NCI-H526 treated with DMSO at 0.1 percent for 48 hours (cell line): ENCODE results near the gene SH3YL1.

Experiments used
- DNase-seq: peaks from one replicate; lab custom pipeline; 2025; lab: John Stamatoyannopoulos, UW

SH3YL1 gene, protein sequence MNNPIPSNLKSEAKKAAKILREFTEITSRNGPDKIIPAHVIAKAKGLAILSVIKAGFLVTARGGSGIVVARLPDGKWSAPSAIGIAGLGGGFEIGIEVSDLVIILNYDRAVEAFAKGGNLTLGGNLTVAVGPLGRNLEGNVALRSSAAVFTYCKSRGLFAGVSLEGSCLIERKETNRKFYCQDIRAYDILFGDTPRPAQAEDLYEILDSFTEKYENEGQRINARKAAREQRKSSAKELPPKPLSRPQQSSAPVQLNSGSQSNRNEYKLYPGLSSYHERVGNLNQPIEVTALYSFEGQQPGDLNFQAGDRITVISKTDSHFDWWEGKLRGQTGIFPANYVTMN

DNA sequence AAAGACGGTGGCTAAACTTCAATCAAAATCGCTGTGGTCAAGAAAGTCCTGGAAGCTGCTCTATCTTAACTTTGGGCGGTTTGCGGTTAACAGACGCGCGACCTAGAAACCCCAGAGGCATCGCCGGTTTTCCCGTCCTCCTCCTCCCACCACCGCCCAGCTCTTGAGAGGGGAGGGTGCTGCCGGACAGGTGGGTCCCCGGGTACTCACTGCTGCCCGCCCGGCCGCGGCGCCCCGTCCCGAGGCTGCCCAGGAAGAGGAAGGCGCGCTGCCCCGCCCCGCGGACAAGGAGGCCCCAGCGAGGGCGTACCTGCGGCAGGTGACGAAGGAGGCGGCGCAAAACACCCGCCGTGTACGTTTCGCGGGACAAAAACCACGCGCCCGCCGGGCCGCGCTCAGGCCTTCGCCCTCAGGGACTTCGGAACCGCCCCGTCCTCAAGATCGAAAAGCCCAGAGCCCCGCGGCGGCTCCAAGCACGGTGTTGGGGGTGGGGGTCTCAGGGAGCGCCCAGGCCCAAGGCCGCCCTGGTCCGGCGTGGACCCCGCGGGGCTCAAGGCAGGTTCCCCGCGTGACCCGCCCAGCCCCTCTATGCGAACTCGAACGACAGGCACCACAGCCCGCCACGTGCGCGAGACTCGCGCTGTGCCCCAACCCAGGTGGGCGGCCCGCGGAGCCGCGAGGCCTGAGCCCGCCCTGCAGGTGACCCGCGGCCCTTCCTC is at the start of gene SH3YL1:
TSS of gene SH3YL1 (minus strand) at position 259 of the 719 bp plus-strand sequence. CDS start at position 211, 48 bp downstream.
- DNase-seq, result peak; percentile 32

DNA sequence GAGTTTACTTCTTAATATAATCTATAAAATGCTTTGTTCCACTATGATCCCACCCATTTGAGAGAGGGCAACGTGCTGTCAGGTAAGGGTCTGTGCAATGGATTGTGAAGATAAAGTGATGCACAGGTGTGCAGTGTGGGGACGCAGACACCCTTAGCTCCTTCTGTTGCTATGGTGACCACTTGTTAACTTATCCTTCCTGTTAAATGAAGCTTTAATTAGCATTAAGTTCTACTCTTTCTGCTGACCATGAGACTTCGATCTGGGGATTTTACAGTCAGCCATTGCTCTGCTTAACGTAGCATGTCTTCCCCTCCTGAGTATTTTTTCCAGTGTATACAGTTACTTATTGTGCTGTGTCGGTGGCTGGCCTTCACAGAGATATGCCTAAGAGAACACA is 47.2 kb upstream of the SH3YL1 start:
- no peak for DNase-seq

DNA sequence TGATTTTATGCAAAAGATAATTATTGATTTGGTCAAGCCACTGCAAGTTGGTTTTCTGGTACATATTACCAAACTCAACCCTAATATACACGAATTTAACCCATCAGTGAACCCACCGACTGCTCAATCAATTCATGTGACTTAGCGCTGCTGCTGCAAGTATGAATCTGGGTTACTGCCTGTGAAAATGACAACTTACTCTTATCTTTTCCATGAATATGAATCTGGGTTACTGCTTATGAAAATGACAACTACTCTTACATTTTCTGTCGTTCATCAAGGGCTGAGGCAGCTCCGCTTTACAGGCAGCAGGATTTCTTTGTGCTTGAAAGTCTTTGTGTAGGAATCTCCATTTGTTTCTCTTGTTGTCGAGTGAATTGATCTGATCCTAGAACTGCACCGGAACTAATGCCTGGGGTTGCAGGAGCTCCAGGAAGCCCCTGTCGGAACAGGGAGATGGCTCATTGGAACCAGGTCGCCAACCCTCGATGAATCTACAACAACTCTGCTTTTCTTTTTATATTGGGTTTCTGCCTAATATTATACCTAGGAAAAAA is 46.2 kb upstream of the SH3YL1 start:
- no peak for DNase-seq

DNA sequence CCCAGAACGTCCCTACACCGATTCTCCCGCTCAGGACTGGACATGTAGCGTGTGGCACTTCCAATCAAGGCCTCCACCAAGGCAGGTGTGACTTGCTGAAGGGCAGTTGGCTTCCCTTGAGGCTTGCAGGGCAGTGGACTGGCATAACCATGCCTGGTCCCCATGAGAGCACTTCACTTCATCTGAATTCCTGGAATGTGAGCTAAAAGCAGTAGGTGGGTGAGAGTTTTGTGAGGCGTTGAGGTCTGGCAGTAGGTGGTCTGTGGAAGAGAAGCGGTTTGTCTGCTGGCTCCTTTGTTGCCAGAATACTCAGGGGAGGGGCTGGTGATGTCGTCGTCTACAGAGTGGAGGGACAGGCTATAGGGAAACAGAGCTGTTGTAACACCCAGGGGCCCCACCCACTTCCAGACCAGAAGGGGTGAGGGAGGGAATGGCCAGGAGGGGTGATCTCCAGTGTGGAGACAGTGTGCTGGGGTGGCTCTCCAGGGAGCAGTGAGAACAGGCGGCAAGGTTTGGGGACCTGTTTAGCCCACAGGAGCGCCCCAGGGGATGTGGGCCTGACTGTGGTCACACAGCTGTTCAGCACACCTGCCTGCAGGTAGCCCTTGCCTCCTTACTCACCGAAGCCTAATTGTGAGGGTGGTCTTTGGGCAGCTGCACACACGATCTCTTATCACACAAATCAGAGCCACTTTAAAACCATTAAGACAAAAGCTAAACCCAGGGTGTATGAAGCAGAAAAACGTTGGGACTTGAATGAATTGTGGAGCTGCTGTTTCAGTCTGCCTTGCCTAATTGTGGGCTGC is 45.5 kb upstream of the SH3YL1 start:
- DNase-seq, result no peak

DNA sequence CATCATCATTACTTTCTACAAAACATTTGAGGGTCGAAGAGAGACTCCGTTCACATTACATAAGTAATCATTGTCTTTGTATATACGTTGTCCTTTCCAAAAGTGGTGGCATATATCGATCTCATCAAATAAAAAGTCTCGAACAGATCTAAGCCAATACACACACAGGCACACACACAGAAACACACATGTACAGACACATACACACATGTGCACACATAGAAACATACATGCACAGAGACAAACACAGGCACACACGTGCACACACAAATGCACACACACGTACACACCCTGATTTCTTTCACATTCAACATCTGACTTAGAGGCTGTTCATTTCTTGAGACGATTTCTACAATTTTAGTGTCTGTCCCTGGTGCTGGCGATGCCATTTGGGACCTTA is 41.5 kb upstream of the SH3YL1 start:
- DNase-seq, result no peak

DNA sequence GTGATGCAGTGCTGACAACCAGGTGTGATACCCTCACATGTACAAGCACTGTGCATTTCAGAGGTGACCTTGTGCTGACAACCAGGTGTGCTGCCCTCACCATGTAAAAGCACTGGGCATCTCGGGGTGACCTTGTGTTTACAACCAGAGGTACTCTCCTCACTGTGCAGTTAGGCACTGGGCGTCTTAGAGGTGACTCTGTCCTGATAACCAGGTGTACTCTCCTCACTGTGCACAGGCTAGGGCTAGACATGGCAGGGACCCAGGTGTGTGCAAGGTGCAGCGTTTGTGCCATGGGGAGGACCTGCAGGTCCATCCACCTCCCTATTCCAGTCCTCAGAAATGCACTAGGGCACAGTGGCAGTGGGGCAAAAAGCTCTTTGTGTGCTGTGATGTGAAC is 32.5 kb upstream of the SH3YL1 start:
- DNase-seq, result no peak

DNA sequence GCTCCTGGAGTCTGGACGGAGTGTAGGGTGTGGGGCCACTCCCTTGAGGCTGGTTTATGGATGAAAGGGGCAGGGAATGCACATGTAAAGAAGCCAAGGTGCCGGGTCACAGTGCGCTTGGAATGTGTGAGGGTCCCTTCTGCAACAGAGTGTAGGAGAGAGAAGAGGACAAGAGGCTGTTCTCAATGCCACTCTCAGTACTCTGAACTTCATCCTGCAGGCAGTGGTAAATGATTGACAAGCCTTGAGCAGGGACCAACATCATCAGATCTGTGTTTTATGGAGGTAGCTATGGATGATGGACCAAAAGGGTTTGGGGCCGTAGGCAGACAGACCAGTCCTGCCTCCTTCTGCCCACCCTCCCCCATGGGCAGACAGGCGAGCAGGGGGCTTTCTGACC is 31.3 kb upstream of the SH3YL1 start:
- no peak for DNase-seq

DNA sequence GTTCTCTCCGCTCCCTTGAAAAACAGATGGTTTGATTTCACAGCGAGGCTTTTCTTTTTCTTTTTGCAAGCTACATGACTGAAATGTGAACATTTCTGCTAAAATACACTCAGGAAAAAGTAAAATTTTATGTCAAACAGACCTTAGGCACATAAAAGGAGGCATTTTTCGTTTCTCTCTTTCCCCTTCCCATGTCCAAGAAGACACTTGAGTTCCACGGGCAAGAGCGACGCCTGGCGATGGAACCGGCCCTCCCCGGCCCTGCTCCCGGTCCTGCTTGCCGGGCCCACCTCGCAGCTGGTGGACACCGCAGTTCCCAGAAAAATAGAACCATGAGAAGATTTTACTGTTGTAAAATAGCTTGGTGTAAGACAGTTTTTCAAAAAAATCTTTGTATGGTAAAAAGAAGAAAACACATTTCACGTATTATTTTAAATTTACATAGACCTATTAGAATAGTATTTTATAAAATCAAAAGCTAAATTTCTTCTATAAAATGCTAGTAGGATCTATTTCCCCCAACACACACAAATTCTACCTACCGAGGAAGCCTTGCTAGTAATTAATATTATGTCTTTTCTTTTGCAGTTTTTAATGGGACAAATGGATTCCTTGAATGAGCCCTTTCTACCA is 26.4 kb upstream of the SH3YL1 start:
- peak; percentile 52 for DNase-seq

DNA sequence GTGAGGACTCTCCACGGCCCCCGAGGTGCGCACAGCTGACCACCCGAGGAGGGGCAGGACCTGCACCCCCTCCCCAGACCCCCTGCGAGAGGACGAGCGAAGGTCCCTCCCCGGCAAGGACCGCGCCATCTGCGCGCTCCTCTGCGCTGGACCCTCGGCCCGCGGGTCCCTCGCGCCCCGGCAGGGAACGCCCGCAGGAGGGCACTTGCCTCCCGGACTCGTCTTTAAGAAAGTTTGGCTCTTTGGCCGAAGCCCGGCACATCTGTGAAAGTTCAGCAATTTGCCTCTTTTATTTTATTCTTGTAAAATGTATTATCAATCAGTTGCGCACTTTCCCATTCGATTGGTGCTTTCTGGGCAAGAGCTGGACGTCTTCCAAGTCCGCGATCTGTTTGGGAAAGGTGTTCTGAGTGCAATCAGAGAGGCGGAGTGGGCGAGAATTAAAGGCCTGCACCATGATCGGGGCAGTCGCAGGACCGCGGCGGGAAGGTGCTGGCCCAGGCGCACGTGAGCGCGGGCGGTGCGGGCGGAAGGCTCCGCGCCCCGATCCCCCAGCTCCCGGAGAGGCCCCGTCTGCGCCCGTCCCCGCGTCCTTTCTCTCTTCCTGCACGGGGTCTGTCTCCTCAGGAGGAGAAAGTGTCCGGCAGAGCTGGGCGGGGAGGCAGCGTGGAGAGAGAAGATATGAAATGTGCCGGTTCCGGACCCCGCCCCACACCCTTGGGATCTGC is 25.7 kb upstream of the SH3YL1 start:
- DNase-seq, result no peak

DNA sequence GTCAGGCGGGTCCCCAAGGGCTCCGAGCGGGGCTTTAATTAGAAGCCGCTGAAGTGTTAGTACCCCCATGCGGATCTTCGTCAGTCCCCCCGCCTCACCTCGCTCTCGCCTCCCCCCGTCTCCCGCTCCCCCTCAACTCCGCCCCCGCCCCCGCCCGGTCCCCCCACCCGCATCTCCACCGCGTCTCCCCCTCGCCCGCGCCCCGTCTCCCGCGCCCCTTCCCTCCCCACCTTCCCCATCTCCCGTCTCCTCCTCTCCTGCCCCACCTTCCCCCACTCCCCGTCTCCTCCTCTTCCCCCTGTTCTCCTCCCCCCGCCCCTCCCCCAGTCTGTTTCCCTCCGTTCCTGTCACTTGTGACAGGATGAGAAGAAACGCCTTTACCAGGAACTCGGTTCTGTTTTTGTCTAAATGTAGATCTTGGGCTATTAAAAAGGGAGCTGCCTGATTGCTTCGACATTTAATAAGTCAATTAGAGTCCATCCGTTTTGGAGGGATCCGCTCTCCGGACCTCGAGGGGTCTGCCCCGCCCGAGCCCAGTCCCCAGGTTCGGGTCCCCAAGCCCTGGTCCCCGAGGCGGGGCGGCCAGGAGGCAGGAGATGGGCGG is 25.0 kb upstream of the SH3YL1 start:
- DNase-seq, result no peak

DNA sequence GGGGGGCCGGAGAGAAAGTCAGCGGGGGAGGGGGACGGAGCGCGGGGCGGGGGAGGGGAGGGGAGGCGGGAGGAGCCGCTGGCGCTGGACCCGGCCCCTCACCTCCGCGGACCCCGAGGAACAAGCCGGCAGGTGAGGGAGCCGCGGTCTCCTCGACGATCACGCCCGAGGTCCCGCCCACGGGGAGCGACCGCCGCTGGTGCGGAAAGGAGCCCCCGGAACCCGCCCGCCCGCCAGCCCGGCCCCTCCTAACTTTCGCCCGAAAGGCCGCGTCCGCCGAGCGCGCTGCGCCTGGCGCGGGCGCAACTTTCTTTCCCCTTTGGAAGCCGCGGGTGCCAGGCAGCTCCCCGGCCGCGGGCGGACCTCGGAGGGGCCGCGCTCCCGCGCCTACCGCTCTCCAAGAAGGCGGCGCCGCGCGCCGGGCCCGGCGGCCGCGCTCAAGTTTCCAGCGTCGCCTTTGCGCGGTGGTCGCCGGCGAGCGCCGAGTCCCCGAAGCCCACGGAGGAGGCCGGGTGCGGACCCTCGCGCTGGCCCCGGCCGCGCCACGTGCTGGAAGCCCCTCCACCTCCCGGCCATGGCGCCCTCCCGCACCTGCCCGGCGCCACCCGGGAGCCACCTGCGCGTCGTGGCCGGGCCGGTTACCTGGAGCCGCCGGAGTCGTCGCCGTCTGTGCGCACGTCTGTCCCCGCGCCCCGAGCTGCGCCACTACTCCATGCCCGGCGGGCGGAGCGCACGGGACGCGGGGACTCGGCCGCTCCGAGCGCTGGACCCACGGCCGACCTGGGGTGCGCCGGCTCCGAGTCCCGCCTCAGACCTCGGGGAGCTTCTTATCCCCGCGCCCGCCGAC is 24.3 kb upstream of the SH3YL1 start, which contains the start of gene ALKAL2:
TSS of gene ALKAL2 (minus strand) at position 181 of the 847 bp plus-strand sequence. CDS start 256 bp downstream, outside the sequence.
- no peak for DNase-seq

DNA sequence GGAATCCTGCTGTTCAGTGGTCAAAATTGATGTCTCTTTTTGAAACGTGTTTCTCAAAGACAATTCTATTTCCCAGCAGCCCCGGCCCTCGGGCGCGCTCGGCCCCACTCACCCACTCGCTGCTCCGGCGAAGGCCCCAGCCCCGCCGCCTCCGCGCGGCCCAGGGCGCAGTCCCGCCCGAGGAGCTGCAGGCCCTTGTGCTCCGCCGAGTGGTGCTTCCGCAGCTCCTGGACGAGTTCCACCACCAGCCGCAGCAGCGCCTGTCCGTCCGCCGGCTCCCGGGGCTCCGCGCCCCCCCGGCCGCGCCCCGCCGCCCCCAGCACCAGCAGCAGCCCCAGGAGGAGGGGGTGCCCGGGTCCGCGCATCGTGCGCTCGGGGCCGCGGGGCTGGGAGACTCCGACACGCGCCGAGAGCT is 23.6 kb upstream of the SH3YL1 start:
- DNase-seq, result no peak

DNA sequence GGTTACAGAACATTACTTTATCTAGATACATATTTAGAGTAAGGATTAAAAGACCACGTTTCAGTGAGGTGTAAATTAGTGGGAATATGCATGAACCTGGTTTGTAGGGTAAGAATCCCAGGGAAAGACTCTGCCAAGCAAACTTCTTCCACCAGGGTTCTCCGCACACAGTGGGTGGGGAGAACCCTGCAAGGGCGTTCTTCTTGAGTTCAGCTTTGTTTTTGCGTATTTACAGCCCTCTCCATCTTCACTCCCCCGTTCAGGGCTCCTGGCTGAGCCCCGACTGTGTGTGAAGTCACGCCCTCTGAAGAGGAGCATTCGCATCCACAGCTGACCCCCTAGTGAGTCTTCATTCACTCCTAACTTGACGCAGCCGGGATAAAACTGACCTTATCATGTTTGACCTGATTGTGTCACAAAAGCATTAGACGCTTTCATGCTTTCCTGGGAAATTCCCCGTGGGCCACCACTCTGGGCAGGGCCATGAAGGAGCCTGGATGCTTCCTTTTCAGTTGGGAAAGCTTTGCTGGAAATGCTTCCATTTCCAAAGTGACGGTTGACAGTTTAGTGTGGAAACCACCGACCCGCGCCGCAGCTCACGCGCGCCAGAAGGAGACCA is 23.1 kb upstream of the SH3YL1 start:
- DNase-seq, result no peak

DNA sequence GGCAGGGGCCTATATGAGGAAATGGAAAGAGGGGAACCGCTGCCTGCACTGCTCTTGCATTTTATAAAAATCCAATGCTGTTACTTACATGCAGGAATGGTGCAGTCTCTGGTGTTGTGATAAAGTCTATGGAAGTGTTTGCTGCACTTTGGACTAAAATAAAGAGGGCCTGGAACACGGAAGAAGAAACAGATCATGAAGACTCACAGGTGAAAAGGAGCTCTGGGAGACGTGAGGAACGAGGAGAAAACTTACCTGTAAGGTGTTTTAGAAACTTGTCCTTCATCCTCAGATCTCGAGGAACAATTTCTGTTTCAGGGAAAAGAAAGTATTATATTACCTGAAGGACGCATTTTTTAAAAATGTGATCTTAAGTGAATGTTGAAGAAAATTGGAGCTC is 22.2 kb upstream of the SH3YL1 start:
- no peak for DNase-seq

DNA sequence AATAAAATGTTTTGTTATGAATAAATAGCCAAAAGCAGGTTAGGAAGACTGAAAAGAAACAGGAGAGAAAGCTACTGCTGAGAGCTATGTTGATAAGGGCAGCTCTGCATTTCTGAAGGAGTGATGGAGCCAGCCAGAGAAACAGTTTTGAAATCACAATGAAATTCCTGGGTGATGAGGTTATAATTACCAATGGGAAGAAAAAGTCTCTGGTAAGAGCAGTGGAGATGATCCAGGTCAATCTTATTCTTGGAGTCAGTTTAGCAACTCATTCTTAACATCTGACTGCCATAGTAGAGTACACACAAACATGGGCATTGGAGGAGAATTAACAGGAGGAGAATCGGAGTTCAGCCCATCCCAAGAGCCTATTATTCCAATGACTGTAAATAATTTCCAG is 21.7 kb upstream of the SH3YL1 start:
- DNase-seq, result no peak

DNA sequence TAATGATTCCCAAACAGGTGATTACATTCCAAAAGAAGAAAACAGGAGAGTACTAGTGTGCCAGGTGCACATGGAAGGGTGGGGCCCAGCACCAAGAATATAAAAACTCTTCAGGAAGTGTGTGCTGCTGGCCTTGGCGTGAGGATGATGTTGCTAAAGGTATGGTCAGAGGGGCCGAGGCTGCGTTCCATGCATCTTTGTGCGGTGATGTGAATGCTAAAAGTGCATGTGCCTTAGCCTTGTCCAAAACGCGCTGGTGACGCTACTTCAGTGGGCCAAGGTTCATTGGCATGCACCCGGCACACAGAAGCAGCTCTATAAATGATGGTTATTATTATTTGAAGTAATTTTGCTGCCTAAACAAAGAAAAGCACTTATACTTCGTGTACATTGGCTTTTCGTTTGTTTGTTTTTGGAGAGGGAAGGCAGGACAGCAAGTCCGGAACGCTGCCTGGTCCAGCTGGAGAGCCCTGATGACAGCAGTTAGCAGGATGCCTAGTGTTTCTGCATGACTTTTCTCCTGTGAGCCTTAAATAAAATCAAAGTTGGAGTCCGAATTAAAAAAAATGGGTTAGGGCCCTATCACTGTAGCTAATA is 21.2 kb upstream of the SH3YL1 start:
- no peak for DNase-seq

DNA sequence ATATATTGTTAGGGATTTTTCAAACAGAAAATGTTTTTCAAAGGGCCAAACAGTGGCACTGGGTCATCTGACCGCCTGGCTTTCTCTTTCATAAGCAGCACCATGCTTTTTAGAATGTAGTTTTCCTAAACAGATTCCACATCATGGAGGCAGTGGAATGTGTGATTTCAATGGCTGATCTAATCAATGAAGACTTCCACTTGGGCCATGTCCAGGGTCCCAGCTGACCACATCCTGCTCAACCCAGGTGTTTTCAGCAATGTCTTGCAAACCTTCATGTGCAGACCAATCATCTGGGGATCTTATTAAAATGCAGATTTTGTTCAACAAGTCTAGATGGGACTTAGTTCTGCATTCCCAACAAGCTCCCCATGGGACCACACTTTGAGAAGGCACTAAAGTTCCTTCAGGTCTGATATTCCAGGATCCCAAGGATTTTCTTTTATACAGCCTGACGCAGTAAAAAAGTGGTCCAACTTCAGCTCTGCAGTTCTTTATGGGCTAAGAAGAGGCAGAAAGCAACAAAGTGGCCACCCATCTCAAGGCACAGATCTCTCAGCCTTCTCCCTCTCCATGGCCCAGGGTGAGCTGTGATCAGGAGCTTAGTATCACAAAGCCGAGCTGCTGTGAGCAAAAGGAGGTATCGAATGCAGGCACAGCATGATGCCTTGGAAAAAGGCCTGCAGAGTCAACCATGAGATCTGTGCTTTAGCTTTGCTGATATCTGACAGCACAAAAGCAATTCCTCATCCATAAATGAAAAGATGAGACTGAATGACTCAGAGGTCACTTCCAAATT is 20.4 kb upstream of the SH3YL1 start:
- DNase-seq, result no peak
